ENCODE measurements around the gene B4GALT3.

The B4GALT3 gene

GRCh38 chr1:161199506-161200139 lies 22.3 kb upstream of the B4GALT3 start:
- H3K4me3 ChIP-seq (replicated peaks; ENCODE audit: low read depth, low read length) = no peak overlapping the region
- no peak for TF ChIP-seq CTCF (IDR thresholded peaks at IDR 0.05; ENCODE audit: insufficient read depth, low read length, poor library complexity, severe bottlenecking)

GRCh38 chr1:161198897-161199431 lies 21.7 kb upstream of the B4GALT3 start, which contains the start of gene ADAMTS4:
Gene ADAMTS4, minus strand, starts transcription at chr1:161199054. Its CDS starts 427 bp downstream, at chr1:161198627.
- no peak for TF ChIP-seq CTCF (IDR thresholded peaks at IDR 0.05; ENCODE audit: insufficient read depth, low read length, poor library complexity, severe bottlenecking)
- H3K27me3 ChIP-seq (replicated peaks; ENCODE audit: control insufficient read depth, insufficient read depth, low read length) = no peaks in the 10 kb centered on the region
- no peaks in the 10 kb centered on the region for H3K36me3 ChIP-seq (ENCODE audit: control insufficient read depth, insufficient read depth, low read length)
- DNase-seq (ENCODE audit: extremely low read depth, insufficient read length) = no peak
- H3K4me3 ChIP-seq (replicated peaks; ENCODE audit: low read depth, low read length) = no peak within 1 kb of the TSS

More at GRCh38 chr1:161199506-161200139, 22.3 kb upstream of the B4GALT3 start:
- Histone ChIP-seq H3K36me3 (ENCODE audit: control insufficient read depth, insufficient read depth, low read length) (no peaks in the 10 kb centered on the region), H3K27me3 (replicated peaks; ENCODE audit: control insufficient read depth, insufficient read depth, low read length) (no peaks in the 10 kb centered on the region)
- DNase-seq (ENCODE audit: extremely low read depth, insufficient read length) = no peak

- Histone ChIP-seq H3K4me3 (replicated peaks; ENCODE audit: low read depth, low read length) (no peak overlapping the region), H3K27me3 (replicated peaks; ENCODE audit: control insufficient read depth, insufficient read depth, low read length) (no peaks in the 10 kb centered on the region)
Measured at GRCh38 chr1:161198194-161198896, 21.0 kb upstream of the B4GALT3 start.

GRCh38 chr1:161197560-161198193 lies 20.4 kb upstream of the B4GALT3 start:
- no peak for DNase-seq (ENCODE audit: extremely low read depth, insufficient read length)
- Histone ChIP-seq H3K27me3 (replicated peaks; ENCODE audit: control insufficient read depth, insufficient read depth, low read length) (no peaks in the 10 kb centered on the region), H3K36me3 (ENCODE audit: control insufficient read depth, insufficient read depth, low read length) (no peaks in the 10 kb centered on the region), H3K4me3 (replicated peaks; ENCODE audit: low read depth, low read length) (no peak overlapping the region)
- no peak for TF ChIP-seq CTCF (IDR thresholded peaks at IDR 0.05; ENCODE audit: insufficient read depth, low read length, poor library complexity, severe bottlenecking)

More at GRCh38 chr1:161198194-161198896, 21.0 kb upstream of the B4GALT3 start:
- H3K36me3 ChIP-seq (ENCODE audit: control insufficient read depth, insufficient read depth, low read length) = no peaks in the 10 kb centered on the region
- no peak for DNase-seq (ENCODE audit: extremely low read depth, insufficient read length)
- no peak for TF ChIP-seq CTCF (IDR thresholded peaks at IDR 0.05; ENCODE audit: insufficient read depth, low read length, poor library complexity, severe bottlenecking)

- TF ChIP-seq CTCF (IDR thresholded peaks at IDR 0.05; ENCODE audit: insufficient read depth, low read length, poor library complexity, severe bottlenecking) = no peak
Measured at GRCh38 chr1:161196521-161197451, 19.5 kb upstream of the B4GALT3 start.

More at GRCh38 chr1:161196521-161197451, 19.5 kb upstream of the B4GALT3 start:
- DNase-seq (ENCODE audit: extremely low read depth, insufficient read length) = no peak
- H3K27me3 ChIP-seq (replicated peaks; ENCODE audit: control insufficient read depth, insufficient read depth, low read length) = no peaks in the 10 kb centered on the region
- H3K4me3 ChIP-seq (replicated peaks; ENCODE audit: low read depth, low read length) = no peak overlapping the region
- H3K36me3 ChIP-seq (ENCODE audit: control insufficient read depth, insufficient read depth, low read length) = no peaks in the 10 kb centered on the region
